Measurements from ENCODE around the gene TMEM11.

DNA sequence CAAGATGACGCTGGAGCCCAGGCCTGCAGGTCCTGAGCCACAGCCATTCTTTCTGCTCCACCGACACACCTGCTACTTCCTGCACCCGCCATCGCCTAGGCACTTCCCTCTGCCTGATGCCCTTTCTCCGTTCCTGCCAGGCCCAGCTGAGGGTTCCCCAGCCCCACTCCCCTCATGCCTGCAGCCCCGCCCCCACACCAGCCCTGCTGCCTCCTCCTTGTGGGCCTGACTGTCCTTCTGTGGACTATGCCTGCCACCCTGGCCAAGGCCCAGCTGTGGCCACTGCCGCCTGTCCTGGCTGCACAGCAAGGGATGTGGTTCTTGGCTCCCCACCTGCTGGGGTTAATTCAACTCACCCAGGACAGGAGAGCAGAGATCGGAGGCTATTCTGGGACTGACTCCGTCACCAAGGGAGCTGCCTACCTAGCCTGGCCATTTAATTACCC is 31.7 kb upstream of the TMEM11 start:
- no peak for TF ChIP-seq POLR2AphosphoS5 (IDR thresholded peaks at IDR 0.05)
- TF ChIP-seq, protein P1, sequence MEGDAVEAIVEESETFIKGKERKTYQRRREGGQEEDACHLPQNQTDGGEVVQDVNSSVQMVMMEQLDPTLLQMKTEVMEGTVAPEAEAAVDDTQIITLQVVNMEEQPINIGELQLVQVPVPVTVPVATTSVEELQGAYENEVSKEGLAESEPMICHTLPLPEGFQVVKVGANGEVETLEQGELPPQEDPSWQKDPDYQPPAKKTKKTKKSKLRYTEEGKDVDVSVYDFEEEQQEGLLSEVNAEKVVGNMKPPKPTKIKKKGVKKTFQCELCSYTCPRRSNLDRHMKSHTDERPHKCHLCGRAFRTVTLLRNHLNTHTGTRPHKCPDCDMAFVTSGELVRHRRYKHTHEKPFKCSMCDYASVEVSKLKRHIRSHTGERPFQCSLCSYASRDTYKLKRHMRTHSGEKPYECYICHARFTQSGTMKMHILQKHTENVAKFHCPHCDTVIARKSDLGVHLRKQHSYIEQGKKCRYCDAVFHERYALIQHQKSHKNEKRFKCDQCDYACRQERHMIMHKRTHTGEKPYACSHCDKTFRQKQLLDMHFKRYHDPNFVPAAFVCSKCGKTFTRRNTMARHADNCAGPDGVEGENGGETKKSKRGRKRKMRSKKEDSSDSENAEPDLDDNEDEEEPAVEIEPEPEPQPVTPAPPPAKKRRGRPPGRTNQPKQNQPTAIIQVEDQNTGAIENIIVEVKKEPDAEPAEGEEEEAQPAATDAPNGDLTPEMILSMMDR (IDR thresholded peaks at IDR 0.05) = no peak
- TF ChIP-seq EP300 (IDR thresholded peaks at IDR 0.05) = no peak
